ENCODE data around the gene PTGES2. TPM values are rescaled to one million over a fixed set of nuclear protein-coding genes. Genes with fewer than 3 reads are reported as not detected.

Gene PTGES2
- total and polyA plus RNA-seq, 2 of the 13 experiments (the other 11 are each of a cell fraction or from before 2014, with no cell fraction given), result 63.7 to 79.8 TPM

- TF ChIP-seq ZNF225 (CRISPR knock-in tag; IDR thresholded peaks at IDR 0.05) (no peak), GTF2F1 (IDR thresholded peaks at IDR 0.05; ENCODE audit: low read length) (peak; percentile 62; the same call in 1 of the 2 replicates), MBD4 (IDR thresholded peaks at IDR 0.05; ENCODE audit: borderline replicate concordance, low read length) (no peak), NCOR1 (IDR thresholded peaks at IDR 0.05; ENCODE audit: borderline replicate concordance, low read length) (peak; percentile 69; the same call in 1 of the 2 replicates), ZNF34 (CRISPR knock-in tag; IDR thresholded peaks at IDR 0.05; ENCODE audit: borderline replicate concordance) (no peak; the same call in 1 of the 2 replicates), ZNF614 (CRISPR knock-in tag; IDR thresholded peaks at IDR 0.05; ENCODE audit: borderline replicate concordance) (0 out of 2 replicates have a peak, but pooled peaks have one; percentile 8), BCL6 (CRISPR knock-in tag; IDR thresholded peaks at IDR 0.05) (peak; percentile 21; the same call in 1 of the 2 replicates), NR3C1 (CRISPR knock-in tag; IDR thresholded peaks at IDR 0.05) (no peak), TBX3 (IDR thresholded peaks at IDR 0.05; ENCODE audit: borderline replicate concordance) (peak; percentile 99), ZNF557 (CRISPR knock-in tag; IDR thresholded peaks at IDR 0.05) (0 out of 2 replicates have a peak, but pooled peaks have one; percentile 69), YEATS2 (CRISPR knock-in tag; IDR thresholded peaks at IDR 0.05; ENCODE audit: borderline replicate concordance) (0 out of 2 replicates have a peak, but pooled peaks have one; percentile 42), KDM5A (IDR thresholded peaks at IDR 0.05; ENCODE audit: borderline replicate concordance, low read length) (peak; percentile 60; the same call in 1 of the 2 replicates), FOXK2 (IDR thresholded peaks at IDR 0.05) (no peak), ZNF639 (CRISPR knock-in tag; conservative IDR thresholded peaks at IDR 0.05) (no peak), CC2D1A (CRISPR knock-in tag; IDR thresholded peaks at IDR 0.05) (no peak), ZNF44 (CRISPR knock-in tag; IDR thresholded peaks at IDR 0.05) (no peak), ZFAT (CRISPR knock-in tag; conservative IDR thresholded peaks at IDR 0.05) (no peak), ATRX (CRISPR knock-in tag; IDR thresholded peaks at IDR 0.05; ENCODE audit: borderline replicate concordance) (no peak), ZSCAN22 (CRISPR knock-in tag; IDR thresholded peaks at IDR 0.05) (no peak), CENPT (CRISPR knock-in tag; IDR thresholded peaks at IDR 0.05; ENCODE audit: low read depth) (no peak), ZSCAN20 (CRISPR knock-in tag; IDR thresholded peaks at IDR 0.05; ENCODE audit: borderline replicate concordance) (no peak), E2F2 (CRISPR knock-in tag; IDR thresholded peaks at IDR 0.05; ENCODE audit: borderline replicate concordance) (0 out of 2 replicates have a peak, but pooled peaks have one; percentile 25), ZNF7 (CRISPR knock-in tag; IDR thresholded peaks at IDR 0.05) (no peak), LBX2 (CRISPR knock-in tag; IDR thresholded peaks at IDR 0.05; ENCODE audit: borderline replicate concordance) (no peak), ZNF564 (CRISPR knock-in tag; IDR thresholded peaks at IDR 0.05) (no peak), HOXA7 (CRISPR knock-in tag; IDR thresholded peaks at IDR 0.05) (no peak), MYPOP (CRISPR knock-in tag; IDR thresholded peaks at IDR 0.05) (no peak), ZSCAN30 (CRISPR knock-in tag; IDR thresholded peaks at IDR 0.05) (no peak)
Observed at GRCh38 chr9:128098297-128099230, 29.0 kb downstream of the PTGES2 start (continued).
